H9 (cell line): ENCODE data around the gene KIT. TPM values are rescaled to one million over a fixed set of nuclear protein-coding genes. Genes with fewer than 3 reads are reported as not detected.

ENCODE experiments used
- DNase-seq: peaks from one replicate; pipeline ENCODE4 v3.0.0-alpha.2; 2017
- H2AFZ ChIP-seq: one replicate; pipeline ENCODE4 v1.6.1; 2013; ENCODE audit warnings: mild to moderate bottlenecking, low read length, control low read depth, moderate library complexity
- H2AK5ac ChIP-seq: 2 replicates; pipeline ENCODE4 v1.6.1; 2013; ENCODE audit warnings: low read length, control low read depth, mixed read lengths; ENCODE audit not compliant: insufficient read length
- H2BK120ac ChIP-seq: one replicate; pipeline ENCODE4 v1.6.1; 2013; ENCODE audit warnings: low read depth, mild to moderate bottlenecking, low read length, control low read depth, inconsistent platforms; ENCODE audit not compliant: poor library complexity, severe bottlenecking
- H2BK12ac ChIP-seq: 2 replicates; pipeline ENCODE4 v1.6.1; 2013; ENCODE audit warnings: low read length, control low read depth, mixed read lengths, low read depth; ENCODE audit not compliant: insufficient read length
- H2BK15ac ChIP-seq: 2 replicates; pipeline ENCODE4 v1.6.1; 2013; ENCODE audit warnings: low read depth, low read length, control low read depth
- H2BK20ac ChIP-seq: one replicate; pipeline ENCODE4 v1.6.1; 2013; ENCODE audit warnings: low read depth, mild to moderate bottlenecking, low read length, control low read depth, inconsistent platforms; ENCODE audit not compliant: poor library complexity, severe bottlenecking
- H2BK5ac ChIP-seq: 2 replicates; pipeline ENCODE4 v1.6.1; 2013; ENCODE audit warnings: low read length, control low read depth, mixed read lengths; ENCODE audit not compliant: insufficient read length
- H3K14ac ChIP-seq: 2 replicates; pipeline ENCODE4 v1.6.1; 2013; ENCODE audit warnings: low read length, control low read depth; ENCODE audit not compliant: insufficient read depth
- H3K18ac ChIP-seq: 2 replicates; pipeline ENCODE4 v1.6.1; 2013; ENCODE audit warnings: low read depth, mild to moderate bottlenecking, mixed read lengths, low read length, control low read depth; ENCODE audit not compliant: insufficient read length
- H3K23ac ChIP-seq: 2 replicates; pipeline ENCODE4 v1.6.1; 2013; ENCODE audit warnings: low read length, control low read depth, mixed read lengths, low read depth; ENCODE audit not compliant: insufficient read length
- H3K23me2 ChIP-seq: 2 replicates; pipeline ENCODE4 v1.6.1; 2013; ENCODE audit warnings: low read depth, mild to moderate bottlenecking, mixed read lengths, low read length, control low read depth; ENCODE audit not compliant: insufficient read length, poor library complexity, severe bottlenecking
- H3K27ac ChIP-seq: 2 replicates; pipeline ENCODE4 v1.5.1; 2013; ENCODE audit warnings: low read length, control low read depth, mixed read lengths, low read depth; ENCODE audit not compliant: insufficient read length
- H3K27me3 ChIP-seq: 2 replicates; pipeline ENCODE4 v1.6.1; 2013; ENCODE audit warnings: low read length, control low read depth, inconsistent platforms; ENCODE audit not compliant: insufficient read depth
- H3K4ac ChIP-seq: 2 replicates; pipeline ENCODE4 v1.6.1; 2013; ENCODE audit warnings: low read depth, mild to moderate bottlenecking, control low read depth, inconsistent platforms, low read length, moderate library complexity
- H3K4me1 ChIP-seq: 2 replicates; pipeline ENCODE4 v1.6.1; 2013; ENCODE audit warnings: low read length, control low read depth, inconsistent platforms; ENCODE audit not compliant: insufficient read depth
- H3K4me2 ChIP-seq: 2 replicates; pipeline ENCODE4 v1.6.1; 2013; ENCODE audit warnings: low read length, control low read depth, mixed read lengths; ENCODE audit not compliant: insufficient read length, insufficient read depth
- H3K56ac ChIP-seq: 2 replicates; pipeline ENCODE4 v1.6.1; 2013; ENCODE audit warnings: low read depth, mild to moderate bottlenecking, mixed read lengths, low read length, control low read depth; ENCODE audit not compliant: insufficient read length
- H3K79me1 ChIP-seq: 2 replicates; pipeline ENCODE4 v1.6.1; 2013; ENCODE audit warnings: low read depth, mild to moderate bottlenecking, moderate library complexity, low read length, control low read depth, inconsistent platforms; ENCODE audit not compliant: insufficient read depth, poor library complexity, severe bottlenecking
- H3K79me2 ChIP-seq: 2 replicates; pipeline ENCODE4 v1.6.1; 2013; ENCODE audit warnings: low read length, control low read depth, inconsistent platforms; ENCODE audit not compliant: insufficient read depth
- H3K9ac ChIP-seq: 2 replicates; pipeline ENCODE4 v1.6.1; 2013; ENCODE audit warnings: low read length, control low read depth, mixed read lengths; ENCODE audit not compliant: insufficient read length; ENCODE audit errors: extremely low read depth
- H3K9me3 ChIP-seq: one replicate; pipeline ENCODE4 v1.6.1; 2013; ENCODE audit warnings: low read depth, low read length, inconsistent platforms; ENCODE audit not compliant: control insufficient read depth
- H3T11ph ChIP-seq: one replicate; pipeline ENCODE4 v1.6.1; 2013; ENCODE audit warnings: mild to moderate bottlenecking, low read length, control low read depth, inconsistent platforms
- H4K20me1 ChIP-seq: one replicate; pipeline ENCODE4 v1.6.1; 2013; ENCODE audit not compliant: control insufficient read depth, insufficient read length, insufficient read depth
- H4K5ac ChIP-seq: 2 replicates; pipeline ENCODE4 v1.6.1; 2013; ENCODE audit warnings: low read depth, mild to moderate bottlenecking, mixed read lengths, low read length, control low read depth; ENCODE audit not compliant: insufficient read length
- H4K8ac ChIP-seq: replicated peaks from 2 replicates; pipeline ENCODE4 v1.6.1; 2013; ENCODE audit warnings: low read length, control low read depth, mixed read lengths, low read depth; ENCODE audit not compliant: insufficient read length
- H4K91ac ChIP-seq: 2 replicates; pipeline ENCODE4 v1.6.1; 2013; ENCODE audit warnings: low read depth, mild to moderate bottlenecking, moderate library complexity, mixed read lengths, low read length, control low read depth; ENCODE audit not compliant: insufficient read length
- H3K27ac Mint-ChIP-seq, 3 experiments: 2 replicates in 2 of 3; 3 replicates in 1 of 3; pipeline ENCODE4 v1.8.0; 2020 to 2021; ENCODE audit warnings: mixed read lengths in 3 of 3, mild to moderate bottlenecking in 1 of 3, moderate library complexity in 1 of 3
- H3K27me3 Mint-ChIP-seq: 2 replicates; pipeline ENCODE4 v1.8.0; 2021; ENCODE audit warnings: low read depth, mild to moderate bottlenecking, moderate library complexity, mixed read lengths
- H3K36me3 Mint-ChIP-seq, 3 experiments: 2 replicates in 2 of 3; 3 replicates in 1 of 3; pipeline ENCODE4 v1.8.0; 2020 to 2021; ENCODE audit warnings: low read depth in 3 of 3, mixed read lengths in 3 of 3; ENCODE audit not compliant: insufficient read depth in 1 of 3
- H3K4me1 Mint-ChIP-seq, 2 experiments: 2 replicates each; pipeline ENCODE4 v1.8.0; 2020; ENCODE audit warnings: mixed read lengths in 2 of 2
- H3K4me3 Mint-ChIP-seq, 2 experiments: 2 replicates in 1 of 2; 3 replicates in 1 of 2; pipeline ENCODE4 v1.8.0; 2020 to 2021; ENCODE audit warnings: mild to moderate bottlenecking in 2 of 2, mixed read lengths in 2 of 2, moderate library complexity in 1 of 2
- H3K9me3 Mint-ChIP-seq, 2 experiments: 2 replicates in 1 of 2; 3 replicates in 1 of 2; pipeline ENCODE4 v1.8.0; 2020; ENCODE audit warnings: mild to moderate bottlenecking in 2 of 2, mixed read lengths in 2 of 2, moderate library complexity in 1 of 2
- CTCF ChIP-seq: fragments of 200-600 bp; sonication (generic); conservative IDR thresholded peaks from 3 replicates; pipeline ENCODE4 v1.8.0; 2021; ENCODE audit warnings: antibody characterized with exemption, mild to moderate bottlenecking
- WGBS: extraction: QIAGEN DNeasy Blood & Tissue Kit; methylation state at CpG from one replicate; pipeline ENCODE4 v1.1.7; 2013; ENCODE audit warnings: missing lambda C conversion rate, low lambda C conversion rate, mixed read lengths; ENCODE audit not compliant: insufficient read length; ENCODE audit errors: extremely low coverage; 5-methylcytosine and 5-hydroxymethylcytosine counted together
- total RNA-seq: library from RNA; stranded (reverse); gene quantifications from 2 replicates; pipeline ENCODE4 v1.2.1, GENCODE V29; 2021

Gene KIT
- total RNA-seq, 1 experiment from 2014 or later, result 6.7 TPM

- Mint-ChIP-seq H3K4me3 (no peak overlapping the region), H3K9me3 (no peaks in the 10 kb centered on the region), H3K27ac (0 out of 7 replicates have a peak overlapping the region, but pooled peaks of 1 of the 3 experiments have one; percentile 3), H3K4me1 (peaks cover 11 to 14% of the 10 kb centered on the region in 2 experiments), H3K27me3 (no peaks in the 10 kb centered on the region; the same call in 1 of the 2 replicates), H3K36me3 (peaks cover 0 to 22% (median 4%) of the 10 kb centered on the region in 3 experiments; a peak in 4 of 7 replicates)
- Histone ChIP-seq H3K56ac (no peak overlapping the region), H3K9me3 (no peaks in the 10 kb centered on the region), H3K79me2 (no peaks in the 10 kb centered on the region), H4K5ac (no peak overlapping the region), H3K9ac (no peak overlapping the region), H4K91ac (no peak overlapping the region), H3K23ac (no peak overlapping the region), H2AFZ (no peak overlapping the region), H2BK12ac (no peak overlapping the region), H3K27me3 (no peaks in the 10 kb centered on the region), H2BK15ac (no peak overlapping the region), H2BK20ac (no peak overlapping the region), H3T11ph (no peak overlapping the region), H3K14ac (no peak overlapping the region), H3K27ac (no peak overlapping the region), H3K4ac (no peak overlapping the region), H2BK5ac (no peak overlapping the region), H3K4me2 (no peak overlapping the region), H4K8ac (no peak overlapping the region), H3K4me1 (peaks cover 4% of the 10 kb centered on the region; the same call in 1 of the 2 replicates), H3K23me2 (no peaks in the 10 kb centered on the region), H2BK120ac (no peak overlapping the region), H2AK5ac (no peak overlapping the region), H3K79me1 (no peaks in the 10 kb centered on the region), H3K18ac (no peak overlapping the region), H4K20me1 (no peaks in the 10 kb centered on the region)
- TF ChIP-seq CTCF, result no peak
- no peak for DNase-seq
- no CpG with 5 or more reads among the region's 2 CpGs for WGBS
These were observed 69.2 kb downstream of the KIT start for GRCh38 chr4:54726907-54727306.
